BLaER1 treated with 17β-estradiol and CSF1 and Interleukin-3, amounts not matched to agents 10 nM and 100 nM (cell line): ENCODE results near the gene SIX1.
A peak's percentile ranks its signal among the peaks of the same experiment; 100 is the strongest.

Source experiments
- H3K27ac ChIP-seq, 11 experiments: shearing (Covaris generic); formaldehyde crosslinking; 2 replicates each; pipeline ENCODE4 v1.8.1; 2022
- H3K27me3 ChIP-seq, 11 experiments: shearing (Covaris generic); formaldehyde crosslinking; 2 replicates each; pipeline ENCODE4 v1.8.1; 2022
- H3K36me3 ChIP-seq, 11 experiments: shearing (Covaris generic); formaldehyde crosslinking; 2 replicates each; pipeline ENCODE4 v1.8.1; 2022
- H3K4me1 ChIP-seq, 10 experiments: shearing (Covaris generic); formaldehyde crosslinking; 2 replicates each; pipeline ENCODE4 v1.8.1; 2022
- H3K4me2 ChIP-seq, 11 experiments: shearing (Covaris generic); formaldehyde crosslinking; 2 replicates each; pipeline ENCODE4 v1.8.1; 2022
- H3K4me3 ChIP-seq, 10 experiments: shearing (Covaris generic); formaldehyde crosslinking; 2 replicates each; pipeline ENCODE4 v1.8.1; 2022
- H3K9ac ChIP-seq, 11 experiments: shearing (Covaris generic); formaldehyde crosslinking; 2 replicates each; pipeline ENCODE4 v1.8.1; 2022
- H3K9me3 ChIP-seq, 11 experiments: shearing (Covaris generic); formaldehyde crosslinking; replicated peaks in 1 of 11; 2 replicates each; pipeline ENCODE4 v1.8.1; 2022
- H4K20me1 ChIP-seq, 11 experiments: shearing (Covaris generic); formaldehyde crosslinking; 2 replicates each; pipeline ENCODE4 v1.8.1; 2022
- Cebpa-rat ChIP-seq, 11 experiments: shearing (Covaris generic); IDR thresholded peaks; 2 replicates each; pipeline ENCODE4 v1.8.1; 2022

The SIX1 gene

GRCh38 chr14:60648934-60649874, at the start of gene SIX1:
Gene SIX1 (minus strand): TSS chr14:60649477. CDS start chr14:60649189, 288 bp downstream.
- H3K9me3 ChIP-seq, result peaks cover 43 to 63% (median 54%) of the 10 kb centered on the region in 11 experiments
- H3K36me3 ChIP-seq, result no peaks in the 10 kb centered on the region
- peak within 1 kb of the TSS in 1 of 10 experiments; percentile 28; a peak in 2 of 20 replicates for H3K4me3 ChIP-seq
- no peak within 1 kb of the TSS for H3K9ac ChIP-seq
- peaks cover 0 to 6% (median 0%) of the 10 kb centered on the region in 10 experiments; a peak in 1 of 20 replicates for H3K4me1 ChIP-seq
- no peak within 1 kb of the TSS for H3K27ac ChIP-seq
- H3K27me3 ChIP-seq, result peaks cover 100% of the 10 kb centered on the region in 11 experiments
- no peak for TF ChIP-seq Cebpa-rat (IDR thresholded peaks at IDR 0.05)
- H3K4me2 ChIP-seq, result no peak within 1 kb of the TSS
- peaks cover 0 to 18% (median 0%) of the 10 kb centered on the region in 11 experiments; a peak in 6 of 22 replicates for H4K20me1 ChIP-seq

- no peaks in the 10 kb centered on the region for H3K4me1 ChIP-seq
- H4K20me1 ChIP-seq, result no peaks in the 10 kb centered on the region
- H3K27ac ChIP-seq, result no peak overlapping the region
- H3K4me2 ChIP-seq, result no peak overlapping the region
- no peak for TF ChIP-seq Cebpa-rat (IDR thresholded peaks at IDR 0.05)
- H3K9me3 ChIP-seq, result peaks cover 5 to 26% (median 13%) of the 10 kb centered on the region in 11 experiments; a peak in 19 of 22 replicates
- H3K36me3 ChIP-seq, result no peaks in the 10 kb centered on the region
- H3K27me3 ChIP-seq, result no peaks in the 10 kb centered on the region
- H3K4me3 ChIP-seq, result no peak overlapping the region
- H3K9ac ChIP-seq, result no peak overlapping the region
These were observed 46.0 kb upstream of the SIX1 start for GRCh38 chr14:60695327-60695726.

GRCh38 chr14:60691383-60692113, 42.3 kb upstream of the SIX1 start:
- Histone ChIP-seq H4K20me1 (no peaks in the 10 kb centered on the region), H3K9me3 (no peaks in the 10 kb centered on the region), H3K27ac (no peak overlapping the region), H3K4me3 (no peak overlapping the region), H3K9ac (no peak overlapping the region), H3K36me3 (no peaks in the 10 kb centered on the region), H3K4me1 (no peaks in the 10 kb centered on the region), H3K27me3 (no peaks in the 10 kb centered on the region), H3K4me2 (no peak overlapping the region)
- no peak for TF ChIP-seq Cebpa-rat (IDR thresholded peaks at IDR 0.05)

DNA sequence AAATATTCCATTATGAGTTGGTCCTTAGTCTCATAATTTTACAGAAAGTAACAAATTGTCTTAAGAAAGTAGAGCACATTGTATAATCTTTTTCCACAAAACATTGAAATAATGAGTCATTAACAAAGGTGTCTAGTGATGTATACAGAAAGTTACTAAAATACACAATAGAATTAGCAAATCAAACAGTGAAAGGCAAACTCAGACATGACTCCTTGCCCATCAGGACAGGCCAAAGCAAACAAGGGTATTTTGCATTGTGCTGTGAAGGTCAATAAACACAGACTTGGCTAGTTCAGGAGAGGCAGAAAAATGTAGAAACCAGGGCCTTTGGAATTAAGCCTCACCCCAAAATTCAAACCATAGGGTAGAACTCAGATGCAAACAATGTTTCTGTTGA, 37.6 kb upstream of the SIX1 start:
- Histone ChIP-seq H4K20me1 (no peaks in the 10 kb centered on the region), H3K9me3 (peaks cover 0 to 10% (median 4%) of the 10 kb centered on the region in 11 experiments; a peak in 7 of 22 replicates), H3K27ac (no peak overlapping the region), H3K4me1 (no peaks in the 10 kb centered on the region), H3K36me3 (no peaks in the 10 kb centered on the region), H3K27me3 (no peaks in the 10 kb centered on the region), H3K9ac (no peak overlapping the region), H3K4me3 (no peak overlapping the region), H3K4me2 (no peak overlapping the region)
- TF ChIP-seq Cebpa-rat (IDR thresholded peaks at IDR 0.05), result no peak

GRCh38 chr14:60684203-60684602, 34.9 kb upstream of the SIX1 start:
- TF ChIP-seq Cebpa-rat (IDR thresholded peaks at IDR 0.05), result no peak
- H3K9me3 ChIP-seq, result peaks cover 0 to 10% (median 4%) of the 10 kb centered on the region in 11 experiments; a peak in 8 of 22 replicates
- H3K27me3 ChIP-seq, result no peaks in the 10 kb centered on the region
- no peak overlapping the region for H3K4me3 ChIP-seq
- H3K4me1 ChIP-seq, result no peaks in the 10 kb centered on the region
- H3K36me3 ChIP-seq, result no peaks in the 10 kb centered on the region
- no peak overlapping the region for H3K4me2 ChIP-seq
- no peaks in the 10 kb centered on the region for H4K20me1 ChIP-seq
- H3K9ac ChIP-seq, result no peak overlapping the region
- H3K27ac ChIP-seq, result no peak overlapping the region

GRCh38 chr14:60681271-60681670, 32.0 kb upstream of the SIX1 start:
- Histone ChIP-seq H3K4me2 (no peak overlapping the region), H3K36me3 (no peaks in the 10 kb centered on the region), H3K9ac (no peak overlapping the region), H3K4me1 (no peaks in the 10 kb centered on the region), H3K4me3 (no peak overlapping the region), H3K27me3 (no peaks in the 10 kb centered on the region), H3K27ac (no peak overlapping the region), H4K20me1 (no peaks in the 10 kb centered on the region), H3K9me3 (peaks cover 0 to 10% (median 4%) of the 10 kb centered on the region in 11 experiments; a peak in 8 of 22 replicates)
- TF ChIP-seq Cebpa-rat (IDR thresholded peaks at IDR 0.05), result no peak

DNA sequence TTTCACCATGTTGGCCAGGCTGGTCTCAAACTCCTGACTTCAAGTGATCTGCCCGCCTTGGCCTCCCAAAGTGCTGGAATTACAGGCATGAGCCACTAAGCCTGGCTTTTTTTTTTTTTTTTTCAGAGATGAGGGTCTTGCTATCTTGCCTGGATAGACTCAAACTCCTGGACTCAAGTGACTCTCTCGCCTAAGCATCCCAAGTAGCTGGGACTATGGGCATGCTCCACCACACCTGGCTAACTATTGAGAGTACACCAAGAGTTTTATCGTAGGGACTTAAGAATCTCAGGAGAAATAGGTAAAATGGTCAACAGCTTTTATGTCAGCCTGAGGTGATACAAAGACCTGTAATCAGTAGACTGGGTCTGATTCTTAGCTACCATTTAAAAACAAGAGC, 31.2 kb upstream of the SIX1 start:
- H3K27ac ChIP-seq, result no peak overlapping the region
- no peak overlapping the region for H3K4me2 ChIP-seq
- H3K27me3 ChIP-seq, result no peaks in the 10 kb centered on the region
- no peaks in the 10 kb centered on the region for H4K20me1 ChIP-seq
- no peak for TF ChIP-seq Cebpa-rat (IDR thresholded peaks at IDR 0.05)
- no peak overlapping the region for H3K9ac ChIP-seq
- H3K9me3 ChIP-seq, result peaks cover 0 to 10% (median 4%) of the 10 kb centered on the region in 11 experiments; a peak in 8 of 22 replicates
- H3K4me3 ChIP-seq, result no peak overlapping the region
- H3K4me1 ChIP-seq, result no peaks in the 10 kb centered on the region
- no peaks in the 10 kb centered on the region for H3K36me3 ChIP-seq

DNA sequence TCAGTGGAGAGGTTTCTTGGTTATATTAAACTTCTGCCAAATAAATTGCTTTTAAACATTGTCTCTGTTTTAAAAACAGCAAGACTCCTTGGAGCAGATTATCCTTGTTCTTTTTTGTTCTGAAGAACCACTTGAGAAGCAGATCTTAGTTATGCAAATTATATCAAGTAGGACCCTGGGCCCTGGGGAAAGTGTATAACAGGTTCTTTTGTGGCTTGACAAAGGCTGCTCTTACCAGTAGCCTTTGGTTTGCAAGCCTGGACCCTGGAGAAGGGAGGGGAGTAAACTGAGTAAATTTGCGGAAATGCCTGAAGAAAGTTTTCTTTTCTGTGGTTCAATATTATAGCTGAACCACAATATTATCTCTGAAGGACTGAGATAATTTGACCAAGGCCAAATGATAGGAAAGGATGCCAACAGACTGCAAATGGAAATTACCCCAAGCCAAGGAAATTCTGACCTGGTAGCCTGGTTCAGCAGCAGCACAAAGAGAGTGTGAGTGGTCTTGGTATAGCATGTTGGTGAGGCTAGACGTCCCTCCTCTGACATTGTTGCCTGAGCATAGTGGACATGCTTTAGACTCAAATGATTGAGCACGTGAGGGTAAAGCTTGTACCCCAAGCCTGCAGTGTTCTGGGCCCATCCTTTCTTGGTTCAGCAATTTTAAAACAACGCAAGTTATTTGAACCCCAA, 30.4 kb upstream of the SIX1 start:
- Histone ChIP-seq H3K9me3 (peaks cover 0 to 10% (median 4%) of the 10 kb centered on the region in 11 experiments; a peak in 8 of 22 replicates), H3K4me1 (no peaks in the 10 kb centered on the region), H3K4me2 (no peak overlapping the region), H4K20me1 (no peaks in the 10 kb centered on the region), H3K27me3 (no peaks in the 10 kb centered on the region), H3K9ac (no peak overlapping the region), H3K36me3 (no peaks in the 10 kb centered on the region), H3K4me3 (no peak overlapping the region), H3K27ac (no peak overlapping the region)
- TF ChIP-seq Cebpa-rat (IDR thresholded peaks at IDR 0.05), result no peak

DNA sequence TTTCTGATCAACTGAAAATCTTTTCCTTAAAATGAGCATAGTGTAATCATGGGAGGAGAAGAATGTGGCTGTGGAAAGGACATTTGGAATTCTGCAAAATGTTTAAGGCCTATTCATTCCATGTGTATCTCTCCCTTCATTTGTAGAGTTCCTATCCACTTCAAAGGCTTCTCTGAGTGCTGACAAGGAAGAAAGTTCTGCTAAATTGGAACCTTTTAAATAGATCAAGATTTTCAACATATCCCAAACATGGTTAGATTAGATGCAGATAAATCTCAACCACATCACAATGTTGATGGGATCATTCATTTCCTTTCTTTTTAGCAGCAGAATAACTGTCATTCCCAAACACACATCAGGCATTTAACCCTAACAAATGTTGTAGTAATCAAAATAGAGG, 28.4 kb upstream of the SIX1 start:
- peaks cover 0 to 6% (median 0%) of the 10 kb centered on the region in 11 experiments; a peak in 1 of 22 replicates for H3K9me3 ChIP-seq
- H3K4me3 ChIP-seq, result no peak overlapping the region
- no peaks in the 10 kb centered on the region for H4K20me1 ChIP-seq
- no peak for TF ChIP-seq Cebpa-rat (IDR thresholded peaks at IDR 0.05)
- no peaks in the 10 kb centered on the region for H3K4me1 ChIP-seq
- H3K27me3 ChIP-seq, result no peaks in the 10 kb centered on the region
- H3K27ac ChIP-seq, result no peak overlapping the region
- H3K4me2 ChIP-seq, result no peak overlapping the region
- no peak overlapping the region for H3K9ac ChIP-seq
- H3K36me3 ChIP-seq, result no peaks in the 10 kb centered on the region
